IPS-NIHi11 (cell line): Measurements from ENCODE around the gene LRRIQ1.

Experiments
- DNase-seq: peaks from one replicate; pipeline ENCODE4 v3.0.0; 2012; ENCODE audit warnings: mixed read lengths, low spot score

Gene LRRIQ1

GRCh38 chr12:85281636-85282312 is 245.6 kb downstream of the LRRIQ1 start:
- DNase-seq, result no peak

- DNase-seq, result no peak
These were observed 247.4 kb downstream of the LRRIQ1 start for GRCh38 chr12:85283560-85283959.
